BLaER1 (cell line): ENCODE data around the gene CUL7.
"Not testable (repeated sequence)": the region's sequence is repeated elsewhere in the genome, so short reads cannot be mapped to it uniquely, and the experiment has no call there.

Source experiments
- H3K27ac ChIP-seq: shearing (Covaris generic); formaldehyde crosslinking; 2 replicates; pipeline ENCODE4 v1.8.1; 2022
- H3K27me3 ChIP-seq: shearing (Covaris generic); formaldehyde crosslinking; 2 replicates; pipeline ENCODE4 v1.8.1; 2022
- H3K36me3 ChIP-seq: shearing (Covaris generic); formaldehyde crosslinking; 2 replicates; pipeline ENCODE4 v1.8.1; 2022
- H3K4me1 ChIP-seq: shearing (Covaris generic); formaldehyde crosslinking; 2 replicates; pipeline ENCODE4 v1.8.1; 2022
- H3K4me2 ChIP-seq: shearing (Covaris generic); formaldehyde crosslinking; 2 replicates; pipeline ENCODE4 v1.8.1; 2022
- H3K4me3 ChIP-seq: shearing (Covaris generic); formaldehyde crosslinking; 2 replicates; pipeline ENCODE4 v1.8.1; 2022
- H3K9ac ChIP-seq: shearing (Covaris generic); formaldehyde crosslinking; 2 replicates; pipeline ENCODE4 v1.8.1; 2022
- H3K9me3 ChIP-seq: shearing (Covaris generic); formaldehyde crosslinking; 2 replicates; pipeline ENCODE4 v1.8.1; 2022
- H4K20me1 ChIP-seq: shearing (Covaris generic); formaldehyde crosslinking; 2 replicates; pipeline ENCODE4 v1.8.1; 2022
- Cebpa-rat ChIP-seq: shearing (Covaris generic); IDR thresholded peaks from 2 replicates; pipeline ENCODE4 v1.8.1; 2022

CUL7 gene

GRCh38 chr6:43011207-43011606, 42.4 kb downstream of the CUL7 start:
- no peaks in the 10 kb centered on the region for H3K9me3 ChIP-seq
- H4K20me1 ChIP-seq = peaks cover 44% of the 10 kb centered on the region
- peak overlapping the region; percentile 34; the same call in 1 of the 2 replicates for H3K9ac ChIP-seq
- no peaks in the 10 kb centered on the region for H3K27me3 ChIP-seq
- no peak overlapping the region for H3K27ac ChIP-seq
- no peak overlapping the region for H3K4me3 ChIP-seq
- TF ChIP-seq Cebpa-rat = no peak
- no peak overlapping the region for H3K4me2 ChIP-seq
- peaks cover 34% of the 10 kb centered on the region for H3K4me1 ChIP-seq
- peaks cover 64% of the 10 kb centered on the region for H3K36me3 ChIP-seq

DNA sequence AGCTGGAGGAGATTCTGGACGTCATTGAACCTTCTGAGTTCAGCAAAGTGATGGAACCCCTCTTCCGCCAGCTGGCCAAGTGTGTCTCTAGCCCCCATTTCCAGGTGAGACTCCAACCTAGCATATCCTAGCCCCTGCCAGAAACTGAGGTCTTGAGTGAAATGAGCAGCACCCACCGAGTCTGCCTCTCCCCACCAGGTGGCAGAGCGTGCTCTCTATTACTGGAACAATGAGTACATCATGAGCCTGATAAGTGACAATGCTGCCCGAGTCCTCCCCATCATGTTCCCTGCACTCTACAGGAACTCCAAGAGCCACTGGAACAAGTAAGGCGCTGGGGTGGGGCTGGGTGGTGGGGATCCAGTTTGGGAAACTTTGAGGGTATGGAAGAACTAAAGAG, 44.5 kb downstream of the CUL7 start:
- Histone ChIP-seq H3K27ac (no peak overlapping the region), H3K9ac (no peak overlapping the region), H3K4me2 (no peak overlapping the region), H3K9me3 (no peaks in the 10 kb centered on the region), H3K36me3 (peaks cover 74% of the 10 kb centered on the region), H3K4me1 (peaks cover 17% of the 10 kb centered on the region), H3K4me3 (no peak overlapping the region), H4K20me1 (peaks cover 26% of the 10 kb centered on the region), H3K27me3 (no peaks in the 10 kb centered on the region)
- TF ChIP-seq Cebpa-rat = no peak

- H3K4me1 ChIP-seq = peaks cover 5% of the 10 kb centered on the region
- H3K27me3 ChIP-seq = no peaks in the 10 kb centered on the region
- peaks cover 87% of the 10 kb centered on the region for H3K36me3 ChIP-seq
- H3K9ac ChIP-seq = 0 out of 2 replicates have a peak overlapping the region, but pooled peaks have one; percentile 24
- no peak overlapping the region for H3K4me2 ChIP-seq
- TF ChIP-seq Cebpa-rat = no peak
- peaks cover 24% of the 10 kb centered on the region for H4K20me1 ChIP-seq
- no peak overlapping the region for H3K4me3 ChIP-seq
- no peak overlapping the region for H3K27ac ChIP-seq
- H3K9me3 ChIP-seq = no peaks in the 10 kb centered on the region
Measured at GRCh38 chr6:43007126-43007525, 46.5 kb downstream of the CUL7 start.

DNA sequence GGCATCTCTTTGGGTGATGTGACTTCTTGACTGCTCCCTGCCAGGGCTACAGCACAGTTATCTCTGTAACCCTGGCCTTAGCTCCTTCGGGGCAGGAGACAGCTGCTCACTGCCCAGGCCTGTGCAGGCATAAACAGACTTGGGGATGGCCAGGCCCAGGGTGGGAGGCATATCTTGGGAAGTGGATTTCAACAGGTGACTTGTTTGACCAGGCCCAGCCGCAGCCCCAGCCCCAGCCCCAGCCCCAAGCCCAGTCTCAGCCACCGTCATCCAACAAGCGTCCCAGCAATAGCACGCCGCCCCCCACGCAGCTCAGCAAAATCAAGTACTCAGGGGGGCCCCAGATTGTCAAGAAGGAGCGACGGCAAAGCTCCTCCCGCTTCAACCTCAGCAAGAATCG, 47.4 kb downstream of the CUL7 start:
- H3K4me2 ChIP-seq = no peak overlapping the region
- TF ChIP-seq Cebpa-rat = no peak
- peaks cover 16% of the 10 kb centered on the region; the same call in 1 of the 2 replicates for H4K20me1 ChIP-seq
- peaks cover 87% of the 10 kb centered on the region for H3K36me3 ChIP-seq
- H3K9ac ChIP-seq = no peak overlapping the region
- H3K27me3 ChIP-seq = no peaks in the 10 kb centered on the region
- H3K4me1 ChIP-seq = no peaks in the 10 kb centered on the region
- no peak overlapping the region for H3K27ac ChIP-seq
- no peaks in the 10 kb centered on the region for H3K9me3 ChIP-seq
- no peak overlapping the region for H3K4me3 ChIP-seq

- no peak overlapping the region for H3K27ac ChIP-seq
- no peak overlapping the region for H3K4me2 ChIP-seq
- H3K9me3 ChIP-seq = no peaks in the 10 kb centered on the region
- no peak overlapping the region for H3K4me3 ChIP-seq
- TF ChIP-seq Cebpa-rat = no peak
- no peaks in the 10 kb centered on the region for H3K27me3 ChIP-seq
- no peaks in the 10 kb centered on the region for H3K4me1 ChIP-seq
- peaks cover 13% of the 10 kb centered on the region; the same call in 1 of the 2 replicates for H4K20me1 ChIP-seq
- H3K36me3 ChIP-seq = peaks cover 87% of the 10 kb centered on the region
- H3K9ac ChIP-seq = no peak overlapping the region
Measured at GRCh38 chr6:43005844-43006243, 47.8 kb downstream of the CUL7 start.

- H3K4me3 ChIP-seq = no peak overlapping the region
- H3K27me3 ChIP-seq = no peaks in the 10 kb centered on the region
- no peak overlapping the region for H3K4me2 ChIP-seq
- no peaks in the 10 kb centered on the region for H3K9me3 ChIP-seq
- peaks cover 78% of the 10 kb centered on the region for H3K36me3 ChIP-seq
- no peak for TF ChIP-seq Cebpa-rat
- H3K27ac ChIP-seq = no peak overlapping the region
- peaks cover 27% of the 10 kb centered on the region; the same call in 1 of the 2 replicates for H4K20me1 ChIP-seq
- no peaks in the 10 kb centered on the region for H3K4me1 ChIP-seq
- H3K9ac ChIP-seq = no peak overlapping the region
Measured at GRCh38 chr6:43001843-43002242, 51.8 kb downstream of the CUL7 start.

GRCh38 chr6:42998205-42998604, 55.4 kb downstream of the CUL7 start:
- not testable (repeated sequence) for H3K9me3 ChIP-seq, H3K4me3 ChIP-seq, H3K27me3 ChIP-seq, H3K4me2 ChIP-seq, H3K9ac ChIP-seq, H3K27ac ChIP-seq, H3K4me1 ChIP-seq
- Histone ChIP-seq H3K36me3 (peaks cover 74% of the 10 kb centered on the region), H4K20me1 (peaks cover 48% of the 10 kb centered on the region)

- Histone ChIP-seq H3K27ac (no peak overlapping the region), H3K36me3 (peaks cover 74% of the 10 kb centered on the region)
Measured at GRCh38 chr6:42996513-42996912, 57.1 kb downstream of the CUL7 start.

DNA sequence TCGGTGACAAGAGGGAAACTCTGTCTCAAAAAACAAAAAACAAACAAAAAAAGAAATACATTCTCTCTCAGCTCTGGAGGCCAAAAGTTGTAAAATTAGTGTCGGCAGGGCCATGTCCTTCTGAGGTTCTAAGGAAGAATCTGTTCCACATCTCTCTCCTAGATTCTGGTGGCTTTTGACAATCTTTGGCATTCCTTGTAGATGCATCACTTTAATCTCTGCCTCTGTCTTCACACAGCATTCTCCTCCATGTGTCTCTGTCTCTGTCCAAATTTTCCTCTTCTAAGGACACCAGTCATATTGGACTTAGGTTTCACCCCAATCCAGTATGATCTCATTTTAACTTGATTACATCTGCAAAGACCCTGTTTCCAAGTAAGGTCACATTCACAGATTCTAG, 60.2 kb downstream of the CUL7 start:
- Histone ChIP-seq H3K27me3 (no peaks in the 10 kb centered on the region), H3K4me2 (no peak overlapping the region), H3K9ac (no peak overlapping the region), H3K27ac (no peak overlapping the region), H3K9me3 (no peaks in the 10 kb centered on the region), H3K36me3 (peaks cover 78% of the 10 kb centered on the region), H3K4me1 (0 out of 2 replicates have a peak, but pooled peaks cover 2% of the 10 kb centered on the region), H3K4me3 (no peak overlapping the region), H4K20me1 (peaks cover 52% of the 10 kb centered on the region)
- TF ChIP-seq Cebpa-rat = no peak

More at GRCh38 chr6:42996513-42996912, 57.1 kb downstream of the CUL7 start:
- Histone ChIP-seq H3K4me2 (no peak overlapping the region), H3K27me3 (no peaks in the 10 kb centered on the region), H4K20me1 (peaks cover 40% of the 10 kb centered on the region), H3K9me3 (no peaks in the 10 kb centered on the region), H3K9ac (no peak overlapping the region), H3K4me3 (no peak overlapping the region), H3K4me1 (no peaks in the 10 kb centered on the region)
- no peak for TF ChIP-seq Cebpa-rat

GRCh38 chr6:42989923-42990322, 63.7 kb downstream of the CUL7 start:
- Histone ChIP-seq H3K4me3 (no peak overlapping the region), H3K9ac (no peak overlapping the region), H3K27me3 (no peaks in the 10 kb centered on the region), H4K20me1 (peaks cover 74% of the 10 kb centered on the region), H3K4me1 (peaks cover 36% of the 10 kb centered on the region), H3K9me3 (no peaks in the 10 kb centered on the region), H3K27ac (no peak overlapping the region), H3K36me3 (peaks cover 79% of the 10 kb centered on the region), H3K4me2 (no peak overlapping the region)
- TF ChIP-seq Cebpa-rat = no peak

- H3K4me2 ChIP-seq = no peak overlapping the region
Measured at GRCh38 chr6:42988486-42989020, 65.1 kb downstream of the CUL7 start.

More at GRCh38 chr6:42988486-42989020, 65.1 kb downstream of the CUL7 start:
- H3K27ac ChIP-seq = no peak overlapping the region
- H3K9me3 ChIP-seq = no peaks in the 10 kb centered on the region
- H3K36me3 ChIP-seq = peaks cover 65% of the 10 kb centered on the region
- TF ChIP-seq Cebpa-rat = no peak
- H3K9ac ChIP-seq = no peak overlapping the region
- no peaks in the 10 kb centered on the region for H3K27me3 ChIP-seq
- peaks cover 66% of the 10 kb centered on the region for H4K20me1 ChIP-seq
- peaks cover 39% of the 10 kb centered on the region for H3K4me1 ChIP-seq
- H3K4me3 ChIP-seq = no peak overlapping the region
